Neural progenitor cell (in vitro differentiated cells): Measurements from ENCODE around the gene AHRR.

Experiments used
- EZH2 ChIP-seq: fragments of 200-600 bp; sonication (generic); IDR thresholded peaks from 2 replicates; pipeline ENCODE4 v1.6.1; 2017; ENCODE audit warnings: antibody characterized with exemption, mild to moderate bottlenecking, moderate library complexity
- EZH2phosphoT487 ChIP-seq: fragments of 200-600 bp; sonication (generic); IDR thresholded peaks from 2 replicates; pipeline ENCODE4 v1.6.1; 2017; ENCODE audit warnings: antibody characterized with exemption
- TF ChIP-seq, protein P1 (sequence below): fragments of 200-600 bp; sonication (generic); IDR thresholded peaks from 2 replicates; pipeline ENCODE4 v1.5.1; 2017; ENCODE audit warnings: antibody characterized with exemption, mild to moderate bottlenecking

DNA sequence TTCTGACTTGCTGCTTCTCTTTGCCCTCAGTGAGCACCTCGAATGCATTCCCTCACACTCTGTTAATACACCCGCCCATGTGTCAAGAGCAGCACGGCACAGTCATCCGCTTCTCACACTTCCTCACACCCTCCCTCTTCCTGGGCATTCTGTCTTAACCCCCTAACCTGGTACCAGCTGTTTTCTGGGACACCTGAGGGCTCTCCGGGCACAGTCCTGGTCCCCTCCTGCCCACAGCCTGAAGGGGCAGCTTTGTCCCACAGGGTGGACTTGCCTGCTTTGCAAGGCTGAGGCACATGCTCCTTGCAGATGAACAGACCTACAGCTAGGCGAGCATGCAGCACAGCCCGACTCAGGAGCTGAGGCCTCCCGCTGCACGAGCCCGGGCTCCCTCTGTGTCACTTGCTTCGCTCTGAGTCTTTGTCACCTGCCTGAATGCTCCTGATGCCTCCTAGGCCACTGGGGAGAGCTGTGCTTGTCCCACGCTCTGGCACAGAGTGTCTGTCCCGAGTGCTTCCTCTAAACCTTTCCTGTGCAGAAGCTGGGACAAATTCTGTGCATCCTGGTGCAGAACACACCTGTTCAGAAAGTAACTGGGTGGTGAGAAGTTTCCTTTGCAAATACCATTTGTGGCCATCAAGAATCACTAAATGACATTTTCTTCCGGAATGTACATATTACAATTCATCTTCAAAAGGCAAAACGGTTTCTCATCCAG lies 47.8 kb downstream of the AHRR start:
- TF ChIP-seq, protein P1, sequence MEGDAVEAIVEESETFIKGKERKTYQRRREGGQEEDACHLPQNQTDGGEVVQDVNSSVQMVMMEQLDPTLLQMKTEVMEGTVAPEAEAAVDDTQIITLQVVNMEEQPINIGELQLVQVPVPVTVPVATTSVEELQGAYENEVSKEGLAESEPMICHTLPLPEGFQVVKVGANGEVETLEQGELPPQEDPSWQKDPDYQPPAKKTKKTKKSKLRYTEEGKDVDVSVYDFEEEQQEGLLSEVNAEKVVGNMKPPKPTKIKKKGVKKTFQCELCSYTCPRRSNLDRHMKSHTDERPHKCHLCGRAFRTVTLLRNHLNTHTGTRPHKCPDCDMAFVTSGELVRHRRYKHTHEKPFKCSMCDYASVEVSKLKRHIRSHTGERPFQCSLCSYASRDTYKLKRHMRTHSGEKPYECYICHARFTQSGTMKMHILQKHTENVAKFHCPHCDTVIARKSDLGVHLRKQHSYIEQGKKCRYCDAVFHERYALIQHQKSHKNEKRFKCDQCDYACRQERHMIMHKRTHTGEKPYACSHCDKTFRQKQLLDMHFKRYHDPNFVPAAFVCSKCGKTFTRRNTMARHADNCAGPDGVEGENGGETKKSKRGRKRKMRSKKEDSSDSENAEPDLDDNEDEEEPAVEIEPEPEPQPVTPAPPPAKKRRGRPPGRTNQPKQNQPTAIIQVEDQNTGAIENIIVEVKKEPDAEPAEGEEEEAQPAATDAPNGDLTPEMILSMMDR: no peak
- TF ChIP-seq EZH2 (no peak), EZH2phosphoT487 (no peak)
